Ovary (tissue), 9 donors: ENCODE results near the gene SPATA9. TPM values are rescaled to one million over a fixed set of nuclear protein-coding genes. Genes with fewer than 3 reads are reported as not detected.

ENCODE experiments used
- DNase-seq, 5 donors: peaks; one replicate each; pipeline ENCODE4 v3.0.0-alpha.2; 2019 to 2020
- H3K27ac ChIP-seq, 2 donors: fragments of 200-600 bp; one replicate each; pipeline versions ENCODE4 v1.5.1 to v1.8.0; 2019 to 2022
- H3K27me3 ChIP-seq: fragments of 200-600 bp; one replicate; pipeline ENCODE4 v1.8.0; 2022
- H3K36me3 ChIP-seq: fragments of 200-600 bp; sonication (generic); one replicate; pipeline ENCODE4 v1.5.1; 2019
- H3K4me1 ChIP-seq: one replicate; pipeline ENCODE4 v1.8.1; 2013; ENCODE audit warnings: mild to moderate bottlenecking, moderate library complexity; ENCODE audit not compliant: insufficient read depth
- H3K4me3 ChIP-seq: fragments of 200-600 bp; sonication (generic); one replicate; pipeline ENCODE4 v1.5.1; 2017
- H3K9me3 ChIP-seq, 2 donors: fragments of 200-600 bp in 1 of 2; sonication (generic) in 1 of 2; one replicate each; pipeline versions ENCODE4 v1.5.1 to v1.8.1; 2013 to 2019; ENCODE audit warnings: mild to moderate bottlenecking in 1 of 2, moderate library complexity in 1 of 2
- EP300 ChIP-seq: sonication (generic); formaldehyde crosslinking; IDR thresholded peaks from one replicate; pipeline ENCODE4 v1.6.1; 2017; ENCODE audit warnings: antibody characterized with exemption
- POLR2A ChIP-seq: fragments of 450-650 bp; IDR thresholded peaks from one replicate; pipeline ENCODE4 v1.6.1; 2017; ENCODE audit warnings: antibody characterized with exemption, mild to moderate bottlenecking, moderate library complexity
- WGBS, 3 donors: extraction: QIAGEN DNeasy Blood & Tissue Kit in 1 of 3; methylation state at CpG; one replicate each; pipeline versions ENCODE4 v1.1.5 to v1.1.7; 2013 to 2017; 5-methylcytosine and 5-hydroxymethylcytosine counted together
- intact Hi-C, 4 donors: fragments of 100-400 bp; cut with DNase I; formaldehyde crosslinking; loops; one replicate each; pipeline versions ENCODE4 v1.11.0 to v1.15.1; 2022 to 2023
- polyA plus RNA-seq, 2 donors: library from polyadenylated mRNA; stranded (reverse); fragments of 200-250 nt in 1 of 2; fragments of 350-450 nt in 1 of 2; fragmentation: Illumina TruSeq in 1 of 2; extraction: RNeasy Lipid Tissue Mini Kit (QIAGEN cat#74804) in 1 of 2; gene quantifications; one replicate each; pipeline ENCODE4 v1.2.3, GENCODE V29; 2013 to 2014
- total RNA-seq, 7 donors: library from RNA; depleted of rRNA in 2 of 7; stranded (reverse); fragments of >200 nt in 2 of 7; fragmentation: NEBNext Ultra II Directional in 3 of 7; extraction: Animal tissue kit (Norgen Biotek cat#: 25700) in 3 of 7; gene quantifications; one replicate each; pipeline versions ENCODE4 v1.1.0 to v1.2.4, GENCODE V29; 2016 to 2023
- TF ChIP-seq, protein P1 (sequence below), 3 donors: fragments of 450-650 bp in 2 of 3; fragments of 200-600 bp in 1 of 3; IDR thresholded peaks; one replicate each; pipeline versions ENCODE4 v1.5.1 to v1.8.0; 2016 to 2022; ENCODE audit warnings: antibody characterized with exemption in 3 of 3, mild to moderate bottlenecking in 1 of 3
- donor health status: DM: no; HTN: no; CAD: no; lungs with moderate emphysema.
- donor health status: DM: no; HTN: no; CAD: no.
- donor health status: Bipolar disorder and iron deficiency.
- donor health status: DM: yes; HTN: yes; CAD: no.
- donor health status: DM: no; HTN: no; CAD: no.
- donor health status: DM: yes; HTN: yes; CAD: no.

SPATA9 gene
- total and polyA plus RNA-seq, 9 donors = 0.46 to 1.7 (median 0.89) TPM

DNA sequence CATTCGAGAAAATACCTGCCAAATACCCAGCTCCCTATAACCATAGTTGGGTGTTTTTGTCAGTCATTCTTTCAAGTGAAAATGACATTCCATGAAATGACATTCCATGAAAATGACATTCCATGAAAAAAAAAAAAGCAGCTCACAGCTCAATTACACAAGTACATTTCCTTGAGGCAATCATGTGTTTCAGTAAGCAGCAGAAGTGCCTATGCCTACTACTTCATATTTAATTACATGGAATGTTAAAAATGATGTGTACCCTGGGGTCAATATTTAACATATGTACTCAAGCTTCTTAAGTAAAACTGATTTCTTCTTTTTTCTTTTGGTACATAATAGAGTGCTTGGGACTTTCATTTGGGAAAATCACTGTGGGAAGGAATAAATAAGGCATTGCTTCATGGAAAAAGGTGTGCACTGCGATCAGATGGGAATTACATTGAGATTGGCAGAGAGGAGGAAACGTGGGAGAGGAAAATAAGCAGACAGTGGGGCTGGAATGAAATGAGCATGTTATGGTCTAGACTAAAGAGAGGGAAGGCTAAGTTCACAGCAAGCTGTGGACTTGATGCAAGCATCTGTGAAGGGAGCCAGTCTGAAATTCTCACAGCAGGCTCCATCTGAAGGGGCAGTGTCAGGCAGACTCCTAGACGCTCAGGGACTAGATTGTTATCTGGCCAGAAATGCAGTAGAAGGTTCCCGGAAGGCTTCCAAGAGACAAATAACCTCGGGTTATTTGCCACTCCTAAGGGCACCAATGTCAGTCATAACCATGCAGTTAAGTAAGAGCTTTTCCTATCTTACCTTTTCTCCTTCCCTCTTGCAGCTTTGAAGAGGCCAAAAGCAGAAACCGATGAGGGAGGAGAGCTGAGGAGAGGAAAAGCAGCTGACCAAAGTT, 15.2 kb upstream of the SPATA9 start:
- intact Hi-C loops = no loop called here
- H3K4me1 ChIP-seq = no peaks in the 10 kb centered on the region
- TF ChIP-seq EP300 (no peak), POLR2A (no peak)
- TF ChIP-seq, protein P1, sequence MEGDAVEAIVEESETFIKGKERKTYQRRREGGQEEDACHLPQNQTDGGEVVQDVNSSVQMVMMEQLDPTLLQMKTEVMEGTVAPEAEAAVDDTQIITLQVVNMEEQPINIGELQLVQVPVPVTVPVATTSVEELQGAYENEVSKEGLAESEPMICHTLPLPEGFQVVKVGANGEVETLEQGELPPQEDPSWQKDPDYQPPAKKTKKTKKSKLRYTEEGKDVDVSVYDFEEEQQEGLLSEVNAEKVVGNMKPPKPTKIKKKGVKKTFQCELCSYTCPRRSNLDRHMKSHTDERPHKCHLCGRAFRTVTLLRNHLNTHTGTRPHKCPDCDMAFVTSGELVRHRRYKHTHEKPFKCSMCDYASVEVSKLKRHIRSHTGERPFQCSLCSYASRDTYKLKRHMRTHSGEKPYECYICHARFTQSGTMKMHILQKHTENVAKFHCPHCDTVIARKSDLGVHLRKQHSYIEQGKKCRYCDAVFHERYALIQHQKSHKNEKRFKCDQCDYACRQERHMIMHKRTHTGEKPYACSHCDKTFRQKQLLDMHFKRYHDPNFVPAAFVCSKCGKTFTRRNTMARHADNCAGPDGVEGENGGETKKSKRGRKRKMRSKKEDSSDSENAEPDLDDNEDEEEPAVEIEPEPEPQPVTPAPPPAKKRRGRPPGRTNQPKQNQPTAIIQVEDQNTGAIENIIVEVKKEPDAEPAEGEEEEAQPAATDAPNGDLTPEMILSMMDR (IDR thresholded peaks at IDR 0.05) = no peak
- DNase-seq = no peak
- H3K4me3 ChIP-seq = no peak overlapping the region
- 69 to 74% (median 73%) methylated on average over 7 of the region's 7 CpGs for WGBS, 3 donors
- H3K27me3 ChIP-seq = no peaks in the 10 kb centered on the region
- H3K36me3 ChIP-seq = no peaks in the 10 kb centered on the region
- H3K27ac ChIP-seq = no peak overlapping the region
- H3K9me3 ChIP-seq = no peaks in the 10 kb centered on the region

DNA sequence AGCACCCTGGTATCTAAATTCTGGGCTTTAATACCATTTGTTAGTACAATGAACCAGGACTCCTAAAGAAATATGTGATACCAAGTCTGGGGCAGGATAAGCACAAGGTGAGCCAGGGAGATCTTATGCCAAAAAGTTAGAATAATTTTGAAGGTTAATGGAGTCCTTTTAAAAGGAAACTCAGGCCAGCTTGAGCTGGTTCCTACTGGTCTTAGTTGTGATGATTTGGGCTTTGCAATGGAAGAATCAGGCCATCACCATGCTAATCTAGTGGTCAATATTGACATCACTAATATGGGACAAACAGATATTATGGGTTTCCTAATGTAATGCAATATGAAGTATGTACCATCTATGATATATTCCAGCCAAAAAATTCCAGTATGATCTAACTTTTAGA, 7.5 kb upstream of the SPATA9 start:
- no peak for DNase-seq
- no peaks in the 10 kb centered on the region for H3K36me3 ChIP-seq
- H3K27me3 ChIP-seq = no peaks in the 10 kb centered on the region
- no peak overlapping the region for H3K4me3 ChIP-seq
- no peaks in the 10 kb centered on the region for H3K9me3 ChIP-seq
- H3K27ac ChIP-seq = no peak overlapping the region
- intact Hi-C loops = no loop called here
- no peaks in the 10 kb centered on the region for H3K4me1 ChIP-seq
- TF ChIP-seq POLR2A (no peak), EP300 (no peak)
- TF ChIP-seq, protein P1 (IDR thresholded peaks at IDR 0.05) = no peak

DNA sequence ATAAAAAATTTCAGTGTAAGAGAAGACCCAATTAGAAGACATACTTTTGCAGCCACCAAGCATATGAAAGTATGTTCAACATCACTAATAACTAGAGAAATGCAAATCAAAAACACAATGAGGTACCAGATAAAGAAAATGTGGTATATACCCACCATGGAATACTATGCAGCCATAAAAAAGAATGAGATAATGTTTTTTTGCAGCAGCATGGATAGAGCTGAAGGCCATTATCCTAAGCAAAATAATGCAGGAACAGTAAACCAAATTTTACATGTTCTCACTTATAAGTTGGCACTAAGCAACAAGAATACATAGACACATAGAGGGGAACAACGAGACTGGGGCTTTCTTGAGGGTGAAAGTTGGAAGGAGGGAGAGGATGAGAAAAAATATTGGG, 6.9 kb upstream of the SPATA9 start:
- 91 to 100% (median 98%) methylated on average over 1 of the region's 1 CpG for WGBS, 3 donors
- Histone ChIP-seq H3K4me3 (no peak overlapping the region), H3K27ac (no peak overlapping the region), H3K4me1 (no peaks in the 10 kb centered on the region), H3K27me3 (no peaks in the 10 kb centered on the region), H3K9me3 (no peaks in the 10 kb centered on the region), H3K36me3 (no peaks in the 10 kb centered on the region)
- DNase-seq = no peak
- no peak for TF ChIP-seq POLR2A
- TF ChIP-seq EP300 = no peak
- TF ChIP-seq, protein P1 (IDR thresholded peaks at IDR 0.05) = no peak
- intact Hi-C loops = no loop called here

DNA sequence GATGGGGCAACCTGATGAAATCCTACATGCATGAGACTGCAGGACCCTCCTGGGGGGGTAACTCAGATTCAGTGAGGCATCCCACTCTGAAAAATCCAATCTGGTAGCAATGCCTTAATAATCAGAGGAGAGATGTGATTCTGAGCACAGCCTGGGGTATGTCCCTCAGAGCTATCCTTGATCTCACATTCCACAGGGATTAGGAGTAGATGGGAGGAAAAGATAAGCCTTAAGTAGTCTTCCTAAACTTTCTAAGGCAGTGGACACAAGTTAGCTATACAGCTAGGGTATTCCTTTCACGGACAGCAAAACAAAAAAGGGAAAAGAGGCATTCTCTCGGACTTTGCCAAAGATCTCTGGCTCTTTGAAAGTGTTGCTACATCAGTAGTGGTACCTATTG, 3.9 kb upstream of the SPATA9 start:
- Histone ChIP-seq H3K4me1 (no peaks in the 10 kb centered on the region), H3K9me3 (no peaks in the 10 kb centered on the region), H3K27me3 (no peaks in the 10 kb centered on the region), H3K36me3 (no peaks in the 10 kb centered on the region), H3K27ac (no peak overlapping the region), H3K4me3 (no peak overlapping the region)
- 80 to 94% (median 89%) methylated on average over 2 of the region's 2 CpGs for WGBS, 3 donors
- intact Hi-C loops = no loop called here
- TF ChIP-seq POLR2A = no peak
- no peak for TF ChIP-seq EP300
- TF ChIP-seq, protein P1 (IDR thresholded peaks at IDR 0.05) = no peak
- DNase-seq = no peak
